Pons (tissue), 1 donor: Measurements from ENCODE around the gene PARP12.

ENCODE experiments used
- DNase-seq: peaks from one replicate; pipeline ENCODE4 v3.0.0-alpha.2; 2016; ENCODE audit warnings: low spot score

Gene PARP12

GRCh38 chr7:140014123-140014522 is 48.6 kb downstream of the PARP12 start:
- no peak for DNase-seq

DNA sequence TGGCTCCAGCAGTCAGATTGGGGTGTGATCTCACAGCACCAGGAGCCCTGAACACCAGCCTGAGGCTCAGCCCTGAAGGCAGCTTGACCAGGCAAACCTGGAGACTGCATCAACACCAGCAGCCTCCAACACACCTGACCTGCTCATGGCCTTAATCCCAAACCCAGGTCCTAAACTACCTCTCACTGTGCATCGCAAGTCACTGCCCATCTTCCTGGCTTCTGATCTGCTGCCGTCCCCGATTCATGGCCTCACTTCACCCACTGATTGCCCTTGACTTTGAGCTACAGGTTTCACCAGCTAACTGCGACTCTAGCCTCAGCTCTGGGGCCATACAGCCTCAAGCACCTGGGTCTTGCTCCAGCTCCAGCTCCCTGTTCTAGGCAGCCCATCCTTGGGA is 49.1 kb downstream of the PARP12 start:
- DNase-seq, result no peak

DNA sequence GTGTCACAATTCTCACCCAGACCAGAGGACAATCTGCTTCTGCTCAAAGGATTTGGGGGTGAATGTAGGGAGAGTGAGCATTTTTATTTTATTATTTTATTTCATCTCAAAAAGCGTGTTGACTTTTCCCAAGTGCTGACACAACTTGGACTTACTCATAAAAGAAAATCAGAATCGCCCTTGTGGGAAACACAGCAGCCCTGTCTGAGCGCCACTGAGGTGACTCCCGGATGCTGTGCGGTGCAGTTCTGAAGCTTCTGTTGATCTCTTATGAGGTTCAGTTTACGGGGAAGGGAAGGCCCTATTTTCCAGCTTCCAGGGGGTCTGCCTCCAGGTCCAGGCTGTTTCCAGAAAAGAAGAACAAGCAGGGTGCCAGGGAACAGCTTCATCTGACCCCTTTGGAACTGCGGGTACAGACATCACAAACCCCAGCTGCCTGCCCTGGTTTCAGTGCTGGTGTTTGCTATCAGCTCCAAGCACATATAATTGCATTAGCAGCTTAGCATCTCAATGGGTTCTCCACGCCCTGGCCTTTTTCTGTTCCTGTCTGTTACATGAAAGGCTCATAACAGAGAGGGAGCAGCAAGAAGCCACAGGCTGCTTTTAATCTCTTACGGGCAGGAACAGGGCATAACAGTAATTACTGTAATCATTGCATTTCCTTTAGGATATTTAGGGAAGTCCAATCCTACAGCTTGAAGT is 52.4 kb downstream of the PARP12 start:
- no peak for DNase-seq

DNA sequence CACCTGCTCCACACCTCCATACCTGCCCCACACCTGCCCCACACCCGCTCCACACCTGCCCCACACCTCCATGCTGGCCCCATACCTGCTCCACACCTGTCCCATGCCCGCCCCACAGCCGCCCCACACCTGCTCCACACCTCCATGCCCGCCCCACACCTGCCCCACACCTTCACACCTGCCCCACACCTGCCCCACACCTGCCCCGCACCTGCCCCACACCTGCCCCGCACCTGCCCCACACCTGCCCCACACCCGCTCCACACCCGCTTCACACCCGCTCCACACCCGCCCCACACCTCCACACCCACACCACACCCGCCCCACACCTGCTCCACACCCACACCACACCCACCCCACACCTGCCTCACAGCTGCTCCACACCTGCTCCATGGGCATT is 53.0 kb downstream of the PARP12 start:
- DNase-seq, result no peak

DNA sequence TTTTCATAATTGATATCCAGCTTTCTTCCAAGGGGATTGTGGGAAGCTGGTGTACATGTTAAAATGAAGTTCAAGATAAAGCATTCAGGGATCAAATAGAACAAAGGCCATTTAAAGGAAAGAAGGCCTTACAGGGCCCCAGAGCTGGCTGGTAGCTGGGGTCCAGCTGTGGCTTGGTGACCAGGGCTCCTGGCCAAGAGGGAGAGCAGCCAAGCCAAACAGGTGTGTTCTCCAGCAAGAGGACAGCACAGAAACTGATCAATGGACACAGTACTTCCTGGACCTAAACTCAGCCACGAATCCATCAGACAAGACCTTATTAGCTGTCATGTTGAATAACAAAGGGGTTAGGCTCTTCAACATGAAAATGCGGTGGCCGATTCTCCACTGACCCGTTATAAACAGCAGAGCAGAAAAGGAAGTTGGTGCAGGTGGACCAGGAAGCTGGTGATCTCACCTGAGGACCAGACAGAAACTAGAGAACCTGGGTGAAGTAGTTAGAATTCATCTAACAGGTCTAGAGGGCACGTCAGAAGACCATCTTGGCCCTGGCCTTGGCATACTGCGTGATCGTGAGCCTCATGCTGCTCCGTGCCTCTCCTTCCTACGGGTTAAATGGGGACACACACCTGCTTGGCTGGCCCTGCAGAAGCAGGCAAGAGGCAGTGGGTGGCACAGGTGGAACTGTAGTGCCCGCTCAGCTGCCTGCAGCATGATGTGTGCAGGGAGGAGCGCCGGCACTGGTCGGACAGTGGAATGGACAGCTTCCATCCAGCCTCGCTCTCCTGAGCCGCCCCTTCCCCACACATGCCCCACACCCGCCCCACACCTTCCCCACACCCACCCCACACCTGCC is 53.8 kb downstream of the PARP12 start:
- DNase-seq, result no peak

GRCh38 chr7:140007051-140007690 is 55.6 kb downstream of the PARP12 start:
- no peak for DNase-seq

DNA sequence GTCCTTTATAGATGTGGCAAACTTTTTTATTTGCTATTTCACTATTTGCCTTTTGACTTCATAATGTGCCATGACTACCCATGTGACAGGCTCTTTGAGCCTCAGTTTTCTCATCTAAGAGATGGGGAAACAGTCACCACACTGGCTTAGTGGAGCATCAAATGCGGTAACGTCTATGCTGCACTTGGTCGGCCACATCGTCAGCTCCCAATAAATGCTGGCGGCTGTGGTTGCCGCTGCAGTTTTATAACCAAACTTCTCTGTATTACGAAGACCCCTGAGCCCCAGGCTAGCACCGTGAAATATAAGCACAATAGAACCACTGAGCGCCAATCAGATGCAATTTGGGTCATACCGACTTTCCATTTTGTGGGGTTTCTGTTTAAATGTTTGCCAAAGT is 56.2 kb downstream of the PARP12 start:
- DNase-seq, result no peak

DNA sequence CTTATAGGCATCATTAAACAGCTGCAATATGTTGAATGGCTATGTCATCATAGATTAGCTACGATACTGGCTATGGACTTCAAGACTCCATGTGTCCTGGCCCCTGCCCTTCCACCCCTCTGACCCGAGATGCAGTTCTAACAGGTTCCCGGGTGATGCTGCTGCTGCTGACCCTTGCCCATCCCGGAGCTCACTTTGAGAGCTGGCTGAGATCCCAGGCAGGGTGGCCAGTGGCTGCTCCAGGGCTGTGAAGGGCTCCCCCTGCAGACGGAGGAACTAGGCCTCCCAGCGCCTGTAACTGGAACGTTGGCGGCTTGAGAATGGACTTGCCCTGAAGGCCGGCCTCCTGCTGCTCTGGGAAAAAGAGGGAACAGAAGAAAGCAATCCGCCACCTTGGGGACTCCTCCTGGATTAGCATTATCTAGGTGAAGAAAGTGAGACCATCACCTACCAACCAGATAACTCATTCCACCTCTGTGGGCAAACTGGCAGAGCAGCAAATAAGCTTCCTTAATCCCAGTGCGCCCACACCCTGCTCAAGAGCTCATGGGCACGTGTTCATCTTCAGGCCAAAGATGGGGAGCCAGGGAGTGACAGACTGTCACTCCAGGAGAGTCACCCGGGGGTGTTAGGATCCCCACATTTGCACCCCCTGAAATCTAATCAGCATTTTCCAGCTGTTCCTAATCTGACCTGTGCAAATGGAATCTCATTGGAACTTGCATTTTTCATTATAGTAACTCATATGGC is 56.8 kb downstream of the PARP12 start:
- DNase-seq, result no peak

DNA sequence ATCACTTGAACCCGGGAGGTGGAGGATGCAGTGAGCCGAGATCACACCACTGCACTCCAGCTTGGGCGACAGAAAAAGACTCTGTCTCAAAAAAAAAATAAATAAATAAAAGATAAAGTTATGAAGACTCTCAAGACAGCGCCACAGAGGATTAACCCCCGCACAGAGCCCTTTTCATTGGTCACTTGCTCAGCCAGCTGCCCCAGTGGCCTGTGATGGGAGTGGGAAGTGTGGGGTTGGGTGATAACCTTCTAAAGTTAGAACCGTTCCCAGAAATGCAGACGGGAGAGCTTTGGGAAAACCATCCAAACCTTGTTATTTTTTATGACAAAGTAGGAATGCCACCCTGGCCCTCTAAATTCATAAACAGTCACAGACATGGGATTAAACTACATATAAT is 57.4 kb downstream of the PARP12 start:
- DNase-seq, result no peak

DNA sequence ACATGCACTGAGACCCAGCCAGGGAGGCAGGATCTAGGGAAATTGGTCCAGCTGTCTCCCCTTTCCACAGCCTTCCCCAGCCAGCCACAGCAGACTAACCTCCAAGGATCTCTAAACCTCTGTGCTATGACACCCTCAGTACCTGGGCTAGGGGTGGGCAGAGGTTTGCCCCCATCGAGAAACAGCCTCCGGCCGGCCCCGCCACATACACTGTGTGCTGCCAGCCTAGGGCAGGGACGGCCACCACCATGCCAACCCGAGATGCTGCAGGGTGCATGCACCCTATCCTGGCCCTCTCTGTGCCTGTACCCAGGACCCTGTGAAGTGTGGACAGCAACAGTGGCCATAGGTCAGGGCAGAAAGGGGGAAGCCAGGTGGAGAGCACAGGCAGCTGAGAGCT is 58.1 kb downstream of the PARP12 start:
- DNase-seq, result no peak

- DNase-seq, result peak; percentile 42
Measured at GRCh38 chr7:140003913-140004382, 58.8 kb downstream of the PARP12 start.

DNA sequence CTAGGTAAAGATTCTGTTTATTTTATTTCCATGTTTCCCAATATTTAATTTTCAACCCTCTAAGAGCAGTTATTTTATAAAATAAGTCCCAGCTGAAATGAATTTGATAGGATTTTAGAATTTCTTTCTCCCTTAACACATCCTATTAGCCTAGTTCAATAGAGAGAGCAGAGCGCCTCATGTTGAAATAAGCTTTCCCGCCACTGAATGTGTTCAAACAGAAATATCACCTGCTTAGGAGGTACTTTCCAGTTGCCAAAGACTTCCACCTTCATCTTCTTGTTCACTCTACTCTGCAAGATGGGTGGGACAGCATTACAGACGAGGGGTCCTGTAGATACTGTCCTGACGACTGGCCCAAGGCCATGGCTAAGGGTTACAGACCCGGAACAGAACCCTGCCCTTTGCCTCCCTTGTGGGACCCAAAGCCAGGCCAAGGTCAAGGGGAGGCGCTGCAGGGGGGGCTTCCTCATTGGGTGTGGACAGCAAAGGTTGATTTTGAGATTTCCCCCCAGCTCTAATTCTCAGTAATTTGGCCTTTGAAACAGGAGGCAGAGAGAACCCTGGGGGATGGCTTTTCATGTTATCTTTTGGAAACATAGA is 62.0 kb downstream of the PARP12 start:
- DNase-seq, result no peak

DNA sequence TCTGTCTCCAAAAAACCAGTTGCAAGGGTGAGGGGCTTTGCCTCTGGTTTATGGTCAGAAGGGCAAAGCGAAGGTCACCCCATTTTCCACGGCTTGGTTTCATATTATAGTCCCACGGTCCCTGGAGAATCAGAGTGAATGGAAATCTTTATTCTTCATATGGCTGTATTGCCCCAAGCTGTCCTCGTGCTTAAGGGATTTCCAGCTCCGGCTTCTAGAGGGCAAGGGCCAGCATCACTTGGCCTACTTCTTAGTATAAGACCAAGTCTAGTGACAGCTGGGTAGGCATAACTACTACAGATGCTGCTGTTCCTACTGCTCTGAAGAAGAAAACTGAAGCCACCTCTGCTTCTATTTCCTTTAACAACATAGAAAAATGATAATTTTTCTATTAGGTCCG is 63.2 kb downstream of the PARP12 start:
- DNase-seq, result no peak

GRCh38 chr7:139998572-139998971 is 64.2 kb downstream of the PARP12 start:
- DNase-seq, result no peak

DNA sequence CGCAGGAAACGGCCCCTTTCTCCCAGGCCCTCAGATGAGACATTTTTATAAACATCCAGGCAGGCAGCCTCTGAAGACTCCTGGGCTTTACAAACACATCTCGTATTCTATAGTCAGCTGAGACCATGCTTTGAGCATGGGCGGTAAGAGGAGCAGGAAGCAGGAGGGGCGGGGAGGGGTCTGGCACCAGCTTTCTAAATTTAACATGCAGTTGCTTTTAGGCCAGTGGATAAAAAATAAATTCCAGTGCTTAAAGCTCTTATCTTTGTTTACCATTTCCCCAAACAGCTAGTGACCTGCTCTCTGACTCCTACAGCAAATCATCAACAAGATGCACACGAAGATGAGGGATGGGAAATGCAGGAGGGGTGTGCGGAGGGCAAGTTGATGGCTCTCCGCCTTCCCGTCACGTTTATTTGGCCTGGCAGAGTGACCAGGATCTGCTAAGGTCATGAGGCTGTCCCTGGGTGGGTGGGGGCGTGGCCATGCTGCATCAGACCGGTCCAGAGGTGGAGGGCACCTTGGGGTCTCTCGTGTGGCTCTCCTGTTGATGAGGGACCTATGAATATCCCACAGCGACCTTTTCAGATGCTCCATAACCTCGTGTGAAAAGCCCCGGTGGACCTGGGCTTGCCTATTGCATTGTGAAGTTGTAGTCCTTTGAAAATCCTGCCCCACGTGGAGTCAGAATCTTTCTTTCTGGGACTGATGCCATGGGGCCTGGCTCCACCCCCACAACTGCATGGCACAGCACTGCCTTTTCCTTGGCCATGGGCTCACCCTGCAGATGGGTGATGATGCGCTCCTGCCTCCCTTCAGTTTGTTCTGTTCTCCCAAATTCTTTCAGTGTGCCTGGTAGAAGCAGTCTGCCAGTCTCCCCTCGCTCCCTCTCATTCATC is 67.5 kb downstream of the PARP12 start:
- peak; percentile 86 for DNase-seq

DNA sequence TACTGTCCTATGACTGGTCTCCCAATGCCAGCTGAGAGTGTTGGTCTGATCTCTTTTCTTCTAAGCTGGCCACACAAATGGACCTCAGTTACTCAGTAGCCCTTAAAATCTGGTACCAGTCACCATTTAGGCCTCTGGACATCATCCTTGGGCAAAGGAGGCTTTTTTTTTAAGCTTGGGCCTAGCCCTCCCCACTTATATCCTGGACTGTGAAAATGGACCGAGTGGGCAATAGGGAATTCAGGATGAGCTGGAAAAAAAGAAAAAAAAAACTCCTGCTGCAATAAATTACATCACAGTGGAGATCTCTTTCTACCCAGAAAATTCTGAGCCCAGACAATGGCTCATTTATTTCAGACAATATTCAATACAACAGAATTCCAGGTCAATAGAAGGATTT is 68.4 kb downstream of the PARP12 start:
- peak; percentile 83 for DNase-seq

- DNase-seq, result no peak
Measured at GRCh38 chr7:139993592-139993991, 69.2 kb downstream of the PARP12 start.

- no peak for DNase-seq
Measured at GRCh38 chr7:139993169-139993568, 69.6 kb downstream of the PARP12 start.

DNA sequence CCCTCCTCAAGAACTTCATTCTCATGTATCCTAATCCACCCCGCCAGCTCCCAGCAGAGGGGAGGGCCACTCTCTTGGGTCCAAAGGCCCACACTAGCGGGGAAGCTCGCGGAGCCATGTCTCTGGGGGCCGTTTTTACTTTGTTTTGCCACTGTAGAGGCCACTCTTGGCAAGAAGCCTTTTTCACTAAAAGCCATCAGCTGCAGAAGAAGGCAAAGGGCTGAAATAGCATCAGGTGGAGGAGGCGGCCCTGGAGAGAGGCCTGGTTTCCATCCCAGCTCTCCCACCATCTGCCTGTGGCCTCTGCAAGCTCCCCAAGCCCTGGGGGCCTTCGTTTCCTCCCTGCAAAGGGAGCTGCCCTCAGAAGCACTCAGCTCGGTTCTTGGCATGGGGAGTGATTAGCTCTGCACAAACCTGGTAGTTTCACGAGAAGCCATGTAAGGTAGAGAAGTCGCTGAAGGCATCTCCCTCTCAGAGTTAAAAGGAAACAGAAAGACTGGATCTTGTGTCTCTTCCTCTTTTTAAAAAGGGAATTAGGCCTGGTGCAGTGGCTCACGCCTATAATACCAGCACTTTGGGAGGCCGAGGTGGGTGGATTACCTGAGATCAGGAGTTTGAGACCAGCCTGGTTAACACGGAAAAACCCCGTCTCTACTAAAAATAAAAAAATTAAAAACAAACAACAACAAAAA is 70.3 kb downstream of the PARP12 start:
- no peak for DNase-seq

DNA sequence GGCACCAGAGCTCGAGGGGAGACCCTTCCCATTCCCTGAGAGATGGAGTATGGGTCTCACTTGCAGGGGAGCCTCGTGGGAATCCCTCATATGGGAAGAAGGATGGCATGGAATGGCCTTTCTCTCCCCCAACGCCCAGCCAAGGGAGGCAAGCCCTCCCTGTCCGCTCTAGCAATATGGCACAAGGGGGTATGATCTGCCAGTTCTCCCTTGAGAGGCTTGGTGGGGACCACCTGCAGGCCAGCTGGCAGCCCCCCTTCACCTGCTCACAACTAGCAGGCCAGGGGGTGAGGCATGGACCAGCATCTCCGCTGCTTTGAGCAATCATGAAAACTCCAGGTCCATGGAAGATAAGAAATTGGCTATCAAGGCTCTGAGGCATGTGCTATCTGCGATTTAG is 70.8 kb downstream of the PARP12 start:
- DNase-seq, result no peak
